Cardiac septum (tissue), 1 donor: ENCODE data around the gene DYNLT1. TPM values are rescaled to one million over a fixed set of nuclear protein-coding genes. Genes with fewer than 3 reads are reported as not detected.

Experiments
- microRNA-seq: library from miRNA; unstranded; fragments of <30 nt; microRNA quantifications from one replicate; pipeline ENCODE4 v1.2.0, GENCODE V29; 2020
- total RNA-seq: library from RNA; stranded (reverse); fragmentation: NEBNext Ultra II Directional; extraction: Animal tissue kit (Norgen Biotek cat#: 25700); gene quantifications from one replicate; pipeline ENCODE4 v1.2.1, GENCODE V29; 2021
- donor health status: DM: no; HTN: no; CAD: no.

The DYNLT1 gene
- total RNA-seq, 1 donor from 2014 or later: 131 TPM

Small RNA genes lying within 50 kb of the gene (microRNA-seq; reads per million reads assigned to microRNA genes)
- not detected for gene MIR7161

Other genes starting within 250 kb of the DYNLT1 start
- 10.6 TPM for gene TMEM181, start 84.7 kb downstream of the DYNLT1 start, total RNA-seq
- gene SYTL3, start 5.3 kb upstream of the DYNLT1 start, total RNA-seq: 5.7 TPM
- gene EZR, start 174.6 kb upstream of the DYNLT1 start, total RNA-seq: 141 TPM